GM03348 (cell line): ENCODE measurements around the gene OPTN.

Experiments
- DNase-seq: peaks from one replicate; pipeline ENCODE4 v3.0.0; 2012; ENCODE audit warnings: low spot score

OPTN gene

GRCh38 chr10:13184276-13184675, 84.3 kb downstream of the OPTN start:
- no peak for DNase-seq

GRCh38 chr10:13184730-13185514, 85.0 kb downstream of the OPTN start:
- no peak for DNase-seq

- no peak for DNase-seq
These were observed 87.2 kb downstream of the OPTN start for GRCh38 chr10:13187135-13187534.
